Hematopoietic multipotent progenitor cell treated with erythropoietin and hydrocortisone succinate and interleukin-3 and kit ligand, for 15 days (in vitro differentiated cells): ENCODE results near the gene RBMS2.
"Not testable (repeated sequence)": the region's sequence is repeated elsewhere in the genome, so short reads cannot be mapped to it uniquely, and the experiment has no call there.

ENCODE experiments used
- DNase-seq: peaks from one replicate; pipeline ENCODE4 v3.0.0-alpha.2; 2015; ENCODE audit warnings: low spot score

Gene RBMS2

DNA sequence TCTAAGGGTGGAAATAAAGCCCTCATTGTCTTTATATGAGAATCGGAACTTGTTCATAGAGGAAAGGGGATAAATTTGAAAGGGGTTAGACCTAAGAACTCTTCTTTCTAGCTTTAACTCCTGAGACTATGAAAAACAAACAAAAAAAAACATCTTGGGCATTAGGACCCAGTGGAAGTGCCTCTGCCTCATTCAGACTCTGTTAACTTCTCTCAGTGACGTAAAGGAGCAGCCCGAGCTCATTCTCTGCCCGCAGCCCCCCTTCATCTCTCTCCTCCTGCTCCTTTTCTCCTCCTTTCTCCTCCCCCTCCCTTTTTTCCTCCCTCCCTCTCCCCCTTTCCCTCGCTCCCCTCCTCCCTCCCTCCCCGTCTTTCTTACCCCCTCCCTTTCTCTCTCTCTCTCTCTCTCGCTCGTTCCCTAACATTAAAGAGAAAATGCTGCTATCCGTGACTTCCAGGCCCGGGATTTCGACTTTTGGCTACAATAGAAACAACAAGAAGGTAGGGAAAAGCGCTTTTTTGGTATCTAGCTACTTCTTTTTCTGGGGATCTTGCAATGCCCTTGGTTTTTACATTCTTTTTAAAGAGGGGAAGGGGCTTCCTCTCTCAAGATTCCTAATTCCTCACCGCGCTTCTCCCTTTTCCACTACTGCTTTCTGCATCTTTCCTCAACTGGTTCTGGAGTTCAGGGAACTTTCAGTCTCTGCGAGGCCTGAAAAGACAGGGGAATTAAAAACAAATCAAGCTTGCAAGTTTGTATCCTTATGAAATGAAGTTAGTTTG lies at the start of gene RBMS2:
Gene RBMS2, plus strand, starts transcription at position 231 of the 782 bp plus-strand sequence. Its CDS starts 204 bp downstream, at position 435.
- DNase-seq, result no peak

DNA sequence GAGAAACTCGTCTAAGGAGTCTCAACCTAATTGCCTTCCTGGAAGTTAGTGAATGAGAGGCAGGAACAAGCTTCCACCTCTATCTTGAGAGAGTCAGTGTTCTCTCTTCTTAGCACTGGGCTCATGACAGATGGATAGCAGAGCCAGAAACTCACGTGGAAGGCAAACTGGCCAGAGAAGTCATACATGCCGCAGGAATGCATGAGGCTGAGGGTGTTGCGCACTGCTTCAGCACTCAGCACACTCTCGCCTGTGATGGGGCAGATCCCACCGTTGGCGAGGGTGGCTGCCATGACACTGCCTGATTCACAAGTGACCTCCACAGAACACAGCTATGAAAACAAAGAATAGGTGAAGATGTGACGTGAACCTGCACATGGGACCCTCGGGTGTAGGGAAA lies 47.2 kb upstream of the RBMS2 start:
- no peak for DNase-seq

DNA sequence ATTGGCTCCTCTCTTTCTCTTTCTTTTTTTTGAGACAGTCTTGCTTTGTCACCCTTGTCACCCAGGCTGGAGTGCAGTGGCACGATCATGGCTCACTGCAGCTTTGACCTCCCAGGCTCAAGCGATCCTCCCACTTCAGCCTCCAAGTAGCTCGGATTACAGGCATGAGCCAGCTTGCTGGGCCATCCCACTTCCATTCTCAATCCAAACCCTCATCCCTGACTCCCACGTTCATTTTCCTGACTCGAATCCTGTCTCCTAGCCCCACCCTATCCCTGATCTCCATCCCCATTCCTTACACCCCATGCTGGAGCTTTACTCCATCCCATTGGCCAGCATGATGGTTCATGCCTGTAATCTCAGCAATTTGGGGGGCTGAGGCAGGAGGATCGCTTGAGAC lies 45.5 kb upstream of the RBMS2 start:
- no peak for DNase-seq

DNA sequence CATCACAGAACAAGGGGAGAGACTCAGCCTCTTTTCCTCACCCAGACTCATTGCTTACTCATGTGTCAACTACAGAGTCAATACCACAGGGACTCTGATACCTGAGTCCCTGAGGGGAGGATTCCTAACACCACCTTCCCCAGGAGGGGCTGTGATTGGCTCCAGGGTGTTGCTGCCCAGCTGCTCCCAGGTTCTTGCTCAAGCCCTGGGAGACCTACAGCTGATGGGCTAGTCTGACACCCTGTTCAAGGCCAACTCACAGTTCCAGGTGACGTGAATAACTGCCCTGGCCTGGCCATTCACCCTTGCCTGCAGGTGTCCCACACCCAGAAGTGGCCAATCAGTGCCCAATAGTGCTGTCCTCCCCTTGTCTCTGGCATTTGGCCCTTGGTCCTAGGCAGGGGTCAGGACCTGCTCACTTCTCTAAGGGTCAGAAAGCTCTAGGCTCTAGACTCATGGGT lies 44.6 kb upstream of the RBMS2 start:
- DNase-seq, result no peak

DNA sequence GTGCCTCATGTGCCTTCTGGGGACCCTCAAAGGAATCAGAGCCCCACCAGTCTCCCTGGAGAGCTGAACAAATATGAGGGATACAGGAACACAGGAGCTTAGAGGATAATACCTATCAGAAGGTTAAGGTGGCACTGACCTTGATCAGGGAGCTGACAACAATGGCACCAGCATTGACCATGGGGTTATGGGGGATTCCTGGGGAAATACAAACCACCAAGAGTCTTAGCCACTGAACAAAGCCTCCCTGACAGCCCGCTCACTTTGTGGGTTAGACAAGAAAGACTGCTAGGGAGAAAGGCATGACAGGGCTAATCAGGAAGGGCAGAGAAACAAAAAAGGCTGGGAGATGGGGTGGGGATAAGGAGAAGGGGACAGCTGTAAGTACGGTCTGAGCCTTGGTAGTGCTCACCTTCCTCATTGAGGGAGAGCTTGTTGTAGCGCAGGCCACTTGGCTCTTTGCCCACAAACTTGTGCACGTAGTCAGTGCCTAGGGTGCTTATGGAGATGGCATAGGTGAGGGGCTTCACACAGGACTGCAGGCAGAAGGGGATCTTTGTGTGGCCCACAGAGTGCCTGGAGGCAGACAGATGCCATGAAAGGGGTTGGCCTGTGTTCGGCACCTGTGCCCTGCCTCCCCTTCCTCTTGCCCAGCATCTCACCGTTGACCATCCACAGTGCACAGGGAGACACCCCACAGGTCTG lies 43.9 kb upstream of the RBMS2 start:
- DNase-seq, result no peak

DNA sequence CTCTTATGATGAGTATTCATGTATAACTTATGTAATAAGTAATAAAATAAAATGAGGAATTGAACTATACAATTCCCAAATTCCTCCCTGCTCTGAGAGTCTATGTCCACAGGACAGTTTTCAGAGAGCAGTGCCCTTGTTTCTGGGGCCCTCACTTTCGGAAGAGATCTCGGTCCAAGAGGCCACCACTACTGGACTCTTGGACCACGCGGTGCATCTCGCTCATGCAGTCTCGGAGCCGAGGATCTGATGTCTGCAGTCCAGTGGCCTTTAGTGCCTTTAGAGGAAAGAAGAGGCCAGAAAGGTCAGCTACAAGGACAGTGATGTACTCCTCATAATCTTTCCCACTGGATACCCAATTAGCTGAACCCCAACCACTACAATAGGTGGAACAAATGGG lies 42.0 kb upstream of the RBMS2 start:
- DNase-seq, result no peak

GRCh38 chr12:56484566-56484965 lies 37.1 kb upstream of the RBMS2 start:
- DNase-seq, result no peak

- DNase-seq, result no peak
Observed at GRCh38 chr12:56486694-56487093, 34.9 kb upstream of the RBMS2 start.

DNA sequence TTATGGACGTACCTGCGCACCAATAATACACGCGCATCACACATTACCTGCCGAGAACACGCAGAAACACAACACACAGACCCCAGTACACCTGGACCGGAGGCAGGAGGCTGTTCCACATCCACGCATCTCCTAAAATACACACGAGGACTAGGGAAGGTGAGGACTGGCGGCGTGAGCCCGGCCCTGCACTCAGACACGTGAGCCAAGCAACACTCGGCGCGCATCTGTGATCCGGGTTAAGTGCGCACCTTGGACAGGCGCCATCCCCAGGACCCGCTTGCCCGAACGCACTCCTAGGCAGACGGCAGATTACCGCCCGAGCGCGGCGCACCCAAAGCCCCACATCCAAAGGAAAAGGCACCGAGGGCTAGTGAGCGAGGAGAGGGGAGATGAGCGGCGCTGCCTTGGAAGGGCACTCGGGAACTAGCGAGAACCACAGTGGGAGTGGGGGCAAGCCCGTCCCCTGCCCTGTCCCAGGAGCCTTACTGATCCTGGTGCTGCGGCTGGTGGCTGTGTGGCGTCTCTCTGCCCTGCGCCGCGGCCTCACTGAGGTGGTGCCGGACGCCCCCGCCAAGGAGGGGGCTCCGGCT lies 34.1 kb upstream of the RBMS2 start:
- no peak for DNase-seq

DNA sequence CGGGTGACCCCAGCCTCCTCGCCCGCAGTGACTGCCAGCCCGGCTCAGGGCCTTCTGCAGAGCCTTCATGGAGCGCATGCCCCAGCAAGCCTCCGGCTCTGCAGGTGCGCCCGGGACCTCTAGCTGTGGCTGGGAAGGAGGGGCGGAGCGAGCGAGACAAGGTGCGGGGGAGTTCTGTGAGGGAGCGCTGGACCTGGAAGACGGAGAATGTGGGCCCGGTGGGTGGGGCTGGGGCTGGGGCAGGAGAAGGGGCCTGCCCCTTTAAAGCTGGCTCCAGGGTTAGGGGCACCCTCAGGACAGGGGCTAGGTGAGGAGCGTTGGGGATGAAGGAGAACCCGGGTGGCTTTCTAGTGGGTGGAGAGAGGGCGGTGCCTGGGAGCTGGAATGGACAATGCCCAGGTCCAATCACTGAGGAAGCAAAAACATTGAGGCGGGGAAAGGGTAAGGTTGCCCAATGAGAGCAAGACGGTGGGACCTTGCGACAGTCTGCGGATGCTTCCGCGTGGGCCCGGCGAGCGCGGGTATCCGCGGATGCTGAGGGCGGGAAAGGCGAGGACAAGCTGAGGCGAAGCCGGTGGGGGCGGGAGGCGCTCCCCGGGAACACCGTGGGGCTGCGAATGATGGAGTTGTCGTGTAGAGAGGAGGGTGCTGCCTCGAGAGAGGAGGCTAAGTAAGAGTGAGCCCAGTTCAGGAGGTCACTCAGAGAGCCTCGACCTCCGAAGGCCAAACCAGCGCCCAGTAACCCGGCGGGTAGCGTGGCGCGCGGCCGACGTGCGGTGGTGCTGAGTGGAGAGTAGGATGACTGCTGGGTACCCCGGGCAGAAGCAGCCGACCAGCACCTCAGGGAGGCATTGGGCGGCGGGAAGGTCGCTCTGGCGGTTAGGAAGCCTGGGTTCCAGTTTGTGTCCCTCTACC lies 33.3 kb upstream of the RBMS2 start, which contains the start of gene GLS2:
Gene GLS2, minus strand, starts transcription at position 121 of the 915 bp plus-strand sequence. Its CDS starts 43 bp downstream, at position 78.
- no peak for DNase-seq

- no peak for DNase-seq
Observed at GRCh38 chr12:56490360-56490759, 31.3 kb upstream of the RBMS2 start.

DNA sequence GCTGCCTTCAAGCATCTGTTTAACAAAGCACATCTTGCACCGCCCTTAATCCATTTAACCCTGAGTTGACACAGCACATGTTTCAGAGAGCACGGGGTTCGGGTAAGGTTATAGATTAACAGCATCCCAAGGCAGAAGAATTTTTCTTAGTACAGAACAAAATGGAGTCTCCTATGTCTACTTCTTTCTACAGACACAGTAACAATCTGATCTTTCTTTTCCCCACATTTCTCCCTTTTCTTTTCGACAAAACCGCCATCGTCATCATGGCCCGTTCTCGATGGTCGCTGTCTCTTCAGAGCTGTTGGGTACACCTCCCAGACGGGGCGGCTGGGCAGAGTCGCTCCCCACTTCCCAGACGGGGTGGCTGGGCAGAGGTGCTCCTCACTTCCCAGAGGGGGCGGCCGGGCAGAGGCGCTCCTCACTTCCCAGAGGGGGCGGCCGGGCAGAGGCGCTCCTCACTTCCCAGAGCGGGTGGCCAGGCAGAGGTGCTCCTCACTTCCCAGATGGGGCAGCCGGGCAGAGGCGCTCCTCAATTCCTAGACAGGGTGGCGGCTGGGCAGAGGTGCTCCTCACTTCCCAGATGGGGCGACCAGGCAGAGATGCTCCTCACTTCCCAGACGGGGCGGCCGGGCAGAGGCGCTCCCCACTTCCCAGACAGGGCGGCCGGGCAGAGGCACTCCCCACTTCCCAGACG lies 28.1 kb upstream of the RBMS2 start:
- not testable (repeated sequence) for DNase-seq

GRCh38 chr12:56494106-56494415 lies 27.6 kb upstream of the RBMS2 start:
- DNase-seq, result not testable (repeated sequence)

GRCh38 chr12:56494481-56494880 lies 27.1 kb upstream of the RBMS2 start:
- not testable (repeated sequence) for DNase-seq

DNA sequence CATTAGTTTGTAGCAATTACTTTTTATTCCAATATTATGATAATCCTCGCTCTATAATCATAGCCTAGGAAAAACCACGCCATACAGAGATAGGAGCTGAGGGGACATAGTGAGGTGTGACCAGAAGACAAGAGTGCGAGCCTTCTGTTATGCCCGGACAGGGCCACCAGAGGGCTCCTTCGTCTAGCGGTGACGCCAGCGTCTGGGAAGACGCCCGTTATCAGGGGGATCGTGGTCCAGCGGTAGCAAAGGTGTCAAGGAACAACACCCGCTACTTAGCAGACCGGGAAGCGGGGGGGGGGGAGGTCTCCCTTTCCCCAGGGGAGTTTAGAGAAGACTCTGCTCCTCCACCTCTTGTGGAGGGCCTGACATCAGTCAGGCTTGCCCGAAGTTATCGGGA lies 24.9 kb upstream of the RBMS2 start:
- DNase-seq, result peak; percentile 41

- not testable (repeated sequence) for DNase-seq
Observed at GRCh38 chr12:56498126-56498902, 23.3 kb upstream of the RBMS2 start.

DNA sequence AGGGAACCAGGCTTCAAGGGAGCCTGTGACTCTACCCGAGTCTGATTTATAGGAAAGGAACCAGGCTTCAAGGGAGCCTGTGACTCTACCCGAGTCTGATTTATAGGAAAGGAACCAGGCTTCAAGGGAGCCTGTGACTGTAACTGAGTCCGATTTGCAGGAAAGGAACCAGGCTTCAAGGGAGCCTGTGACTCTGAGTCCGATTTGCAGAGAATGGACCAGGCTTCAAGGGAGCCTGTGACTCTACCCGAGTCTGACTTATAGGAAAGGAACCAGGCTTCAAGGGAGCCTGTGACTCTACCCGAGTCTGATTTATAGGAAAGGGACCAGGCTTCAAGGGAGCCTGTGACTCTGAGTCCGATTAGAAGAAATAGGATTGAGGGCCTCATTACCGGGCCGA lies 22.2 kb upstream of the RBMS2 start:
- DNase-seq, result not testable (repeated sequence)

DNA sequence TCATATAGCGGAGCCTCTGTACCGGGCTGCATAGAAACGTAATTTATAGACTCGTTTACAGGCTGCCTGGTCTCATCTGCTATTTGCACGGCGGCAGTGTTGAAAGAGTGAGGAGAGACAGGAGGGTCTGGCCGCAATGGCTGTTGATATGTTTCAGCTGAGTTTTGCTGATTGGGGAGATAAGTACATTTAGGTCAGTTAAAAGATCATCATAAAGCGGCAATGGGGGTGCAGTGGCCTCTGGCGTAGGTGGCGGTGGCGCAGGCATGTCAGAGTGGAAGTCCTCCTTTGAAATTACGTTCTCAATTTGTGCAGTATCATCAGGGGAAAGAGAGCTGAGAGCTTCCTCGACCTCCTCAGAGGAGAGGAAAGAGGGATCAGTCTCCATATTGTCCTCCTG lies 21.7 kb upstream of the RBMS2 start:
- not testable (repeated sequence) for DNase-seq

- DNase-seq, result no peak
Observed at GRCh38 chr12:56510786-56511185, 10.8 kb upstream of the RBMS2 start.

- DNase-seq, result not testable (repeated sequence)
Observed at GRCh38 chr12:56514014-56514318, 7.7 kb upstream of the RBMS2 start.

- no peak for DNase-seq
Observed at GRCh38 chr12:56517854-56518253, 3.8 kb upstream of the RBMS2 start.
